Measurements from ENCODE around the gene RGS6.

DNA sequence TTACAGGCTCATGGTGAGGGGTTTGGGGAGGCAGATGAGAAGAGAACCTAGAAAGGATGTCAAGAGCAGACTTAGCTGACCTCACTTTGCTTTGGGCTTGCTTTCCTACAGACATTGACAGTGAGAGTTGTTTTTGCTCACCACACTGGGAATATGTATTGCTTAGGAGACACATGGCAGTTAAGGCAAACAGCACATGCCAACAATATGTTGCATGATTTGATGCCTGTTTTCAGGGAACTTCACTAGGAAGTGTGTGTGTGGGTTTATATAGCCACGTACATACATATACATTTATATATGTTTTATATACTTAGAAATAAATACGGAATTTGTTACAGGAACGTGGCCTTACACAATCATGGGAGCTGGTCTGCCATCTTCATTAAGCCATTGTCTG, 346.1 kb downstream of the RGS6 start:
- TF ChIP-seq POLR2AphosphoS5 (IDR thresholded peaks at IDR 0.05) (no peak), POLR2A (IDR thresholded peaks at IDR 0.05) (no peak)
- TF ChIP-seq, protein P1, sequence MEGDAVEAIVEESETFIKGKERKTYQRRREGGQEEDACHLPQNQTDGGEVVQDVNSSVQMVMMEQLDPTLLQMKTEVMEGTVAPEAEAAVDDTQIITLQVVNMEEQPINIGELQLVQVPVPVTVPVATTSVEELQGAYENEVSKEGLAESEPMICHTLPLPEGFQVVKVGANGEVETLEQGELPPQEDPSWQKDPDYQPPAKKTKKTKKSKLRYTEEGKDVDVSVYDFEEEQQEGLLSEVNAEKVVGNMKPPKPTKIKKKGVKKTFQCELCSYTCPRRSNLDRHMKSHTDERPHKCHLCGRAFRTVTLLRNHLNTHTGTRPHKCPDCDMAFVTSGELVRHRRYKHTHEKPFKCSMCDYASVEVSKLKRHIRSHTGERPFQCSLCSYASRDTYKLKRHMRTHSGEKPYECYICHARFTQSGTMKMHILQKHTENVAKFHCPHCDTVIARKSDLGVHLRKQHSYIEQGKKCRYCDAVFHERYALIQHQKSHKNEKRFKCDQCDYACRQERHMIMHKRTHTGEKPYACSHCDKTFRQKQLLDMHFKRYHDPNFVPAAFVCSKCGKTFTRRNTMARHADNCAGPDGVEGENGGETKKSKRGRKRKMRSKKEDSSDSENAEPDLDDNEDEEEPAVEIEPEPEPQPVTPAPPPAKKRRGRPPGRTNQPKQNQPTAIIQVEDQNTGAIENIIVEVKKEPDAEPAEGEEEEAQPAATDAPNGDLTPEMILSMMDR (IDR thresholded peaks at IDR 0.05), result no peak
